K562 (cell line): ENCODE results near the gene ZNF689. TPM values are rescaled to one million over a fixed set of nuclear protein-coding genes. Genes with fewer than 3 reads are reported as not detected.
A peak's percentile ranks its signal among the peaks of the same experiment; 100 is the strongest.

Experiments used
- ARID3B ChIP-seq: fragments of 250-450 bp; sonication (Bioruptor Pico); IDR thresholded peaks from 2 replicates; pipeline ENCODE4 v1.4.0; 2020; ENCODE audit warnings: borderline replicate concordance
- ATF1 ChIP-seq, 2 experiments: fragments of 450-650 bp in 1 of 2; IDR thresholded peaks; 2 replicates each; pipeline ENCODE4 v1.6.1; 2016; ENCODE audit warnings: missing compliant biosample characterization in 1 of 2, missing genetic modification characterization in 1 of 2
- BRCA1 ChIP-seq, 2 experiments: fragments of 450-650 bp in 1 of 2; sonication (generic) in 1 of 2; formaldehyde crosslinking in 1 of 2; IDR thresholded peaks; 2 replicates each; pipeline versions ENCODE4 v1.5.0 to v1.6.1; 2017 to 2020; ENCODE audit warnings: mild to moderate bottlenecking in 1 of 2, missing genetic modification reagents in 1 of 2
- GMEB1 ChIP-seq: fragments of 250-450 bp; sonication (Bioruptor Pico); IDR thresholded peaks from 2 replicates; pipeline ENCODE4 v1.4.0; 2020; ENCODE audit warnings: mild to moderate bottlenecking
- HDAC3 ChIP-seq: fragments of 450-650 bp; IDR thresholded peaks from 2 replicates; pipeline ENCODE4 v1.6.1; 2018; ENCODE audit warnings: borderline replicate concordance, mild to moderate bottlenecking, moderate library complexity; ENCODE audit not compliant: partially characterized antibody
- HIVEP1 ChIP-seq: fragments of 250-450 bp; sonication (Bioruptor Pico); IDR thresholded peaks from 2 replicates; pipeline ENCODE4 v1.4.0; 2020; ENCODE audit warnings: mild to moderate bottlenecking
- KAT8 ChIP-seq: fragments of 450-650 bp; IDR thresholded peaks from 2 replicates; pipeline ENCODE4 v1.6.1; 2016; ENCODE audit warnings: low read depth, mild to moderate bottlenecking
- MYC ChIP-seq, 2 experiments: fragments of 250-450 bp in 1 of 2; sonication (Bioruptor Pico) in 1 of 2; IDR thresholded peaks; 2 replicates each; pipeline versions ENCODE4 v1.5.1 to v1.6.1; 2012 to 2021; ENCODE audit warnings: low read depth in 2 of 2, borderline replicate concordance in 1 of 2, improper control_type of control experiment in 1 of 2, low read length in 1 of 2, mild to moderate bottlenecking in 1 of 2, moderate library complexity in 1 of 2
- MYNN ChIP-seq, 2 experiments: sonication (generic); formaldehyde crosslinking in 1 of 2; IDR thresholded peaks; 2 replicates each; pipeline versions ENCODE4 v1.5.0 to v1.6.1; 2016 to 2020; ENCODE audit warnings: antibody characterized with exemption in 1 of 2, missing genetic modification reagents in 1 of 2
- NR2C2 ChIP-seq, 2 experiments: fragments of 200-800 bp in 1 of 2; sonication (Bioruptor generic) in 1 of 2; sonication (generic) in 1 of 2; formaldehyde crosslinking in 1 of 2; IDR thresholded peaks; 2 replicates each; pipeline versions ENCODE4 v1.6.1 to v1.8.0; 2016 to 2022; ENCODE audit warnings: mild to moderate bottlenecking in 1 of 2, missing compliant biosample characterization in 1 of 2, missing genetic modification characterization in 1 of 2, missing genetic modification reagents in 1 of 2
- SAFB2 ChIP-seq: fragments of 200-400 bp; formaldehyde crosslinking; IDR thresholded peaks from 2 replicates; pipeline ENCODE4 v1.6.1; 2018; ENCODE audit warnings: borderline replicate concordance, low read length, low read depth, moderate library complexity; ENCODE audit not compliant: severe bottlenecking
- SMARCB1 ChIP-seq: IDR thresholded peaks from 2 replicates; pipeline ENCODE4 v1.6.1; 2011; ENCODE audit warnings: improper control_type of control experiment, low read depth; ENCODE audit not compliant: insufficient read length
- TAF15 ChIP-seq: fragments of 200-400 bp; formaldehyde crosslinking; IDR thresholded peaks from 2 replicates; pipeline ENCODE4 v1.6.1; 2017; ENCODE audit warnings: mild to moderate bottlenecking, low read depth, low read length, moderate library complexity
- polyA plus RNA-seq, 8 experiments: library from polyadenylated mRNA; depleted of rRNA in 4 of 8; stranded (reverse) in 5 of 8; unstranded in 3 of 8; fragments of >200 nt; fragmentation: Nextera tagmentation in 2 of 8; fragmentation: Illumina TruSeq in 1 of 8; extraction: Ambion mirVana in 2 of 8; extraction: Trizol in 1 of 8; gene quantifications; 2 replicates each; pipeline versions ENCODE4 v1.2.1 to v1.2.3, GENCODE V29; 2011 to 2014; ENCODE audit warnings: inconsistent platforms in 1 of 8, missing spikeins in 1 of 8
- total RNA-seq, 7 experiments: library from RNA; depleted of rRNA in 6 of 7; stranded (reverse); fragments of >200 nt in 6 of 7; fragmentation: Illumina TruSeq in 2 of 7; extraction: Trizol in 2 of 7; gene quantifications; 2 replicates each; pipeline versions ENCODE4 v1.2.1 to v1.2.3, GENCODE V29; 2011 to 2021; ENCODE audit warnings: low replicate concordance in 1 of 7
- TF ChIP-seq, protein P1 (sequence below): fragments of 250-450 bp; sonication (Bioruptor Pico); IDR thresholded peaks from 2 replicates; pipeline ENCODE4 v1.4.0; 2020

Gene ZNF689
- total and polyA plus RNA-seq, 9 of the 15 experiments (the other 6 are each of a cell fraction or from before 2014, with no cell fraction given) = 5.4 to 15.4 (median 10.8) TPM

DNA sequence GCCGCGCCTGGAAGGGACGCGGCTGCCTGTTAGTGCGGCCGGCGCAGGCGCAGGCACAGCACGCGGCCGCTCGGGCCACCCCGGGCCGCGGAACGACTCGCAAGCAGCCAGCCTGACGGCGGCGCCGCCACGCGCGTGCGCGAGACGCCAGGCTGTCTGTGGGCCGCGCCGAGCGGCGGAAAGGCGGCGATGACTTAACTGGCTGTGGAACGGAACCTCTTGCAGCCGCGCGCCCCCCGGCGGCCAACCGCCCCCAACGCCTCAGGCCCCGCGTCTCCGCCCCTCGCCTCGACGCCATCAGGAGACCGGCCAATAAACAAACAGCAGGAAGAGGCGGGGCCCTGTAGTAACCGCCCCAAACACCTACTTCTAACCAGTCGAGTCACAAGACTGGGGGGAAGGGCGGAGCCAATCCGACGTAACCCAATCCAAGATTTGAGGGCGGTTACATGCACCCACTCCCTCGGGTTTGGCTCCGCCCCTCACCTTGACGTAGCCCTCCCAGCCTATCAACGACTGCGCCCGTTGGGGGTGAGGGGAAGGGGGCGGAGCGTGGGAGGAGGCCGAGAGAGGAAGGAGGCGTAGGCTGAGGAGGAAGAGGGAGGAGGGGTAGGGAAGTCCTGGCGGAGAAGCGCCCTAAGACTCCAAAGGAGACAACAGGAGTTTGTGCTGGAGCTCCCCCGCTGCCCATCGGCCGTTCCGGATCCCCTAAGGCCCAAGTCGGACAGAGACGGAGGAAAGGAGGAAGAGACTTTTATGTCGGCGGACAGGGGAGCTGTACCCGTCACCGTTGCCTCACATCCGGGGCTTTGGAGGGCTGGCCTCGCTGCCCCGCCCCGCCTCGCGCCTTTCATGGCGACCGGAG, 47.9 kb upstream of the ZNF689 start, which contains the start of gene FBRS (continued):
- TF ChIP-seq MYNN (IDR thresholded peaks at IDR 0.05) = peak; percentile 66; the same call in 1 of the 2 replicates
- TF ChIP-seq MYNN (CRISPR knock-in tag; IDR thresholded peaks at IDR 0.05) = no peak
- no peak for TF ChIP-seq KAT8
- TF ChIP-seq ARID3B (CRISPR knock-in tag) = no peak
- no peak for TF ChIP-seq SAFB2
- no peak for TF ChIP-seq BRCA1 (IDR thresholded peaks at IDR 0.05)
- TF ChIP-seq BRCA1 (CRISPR knock-in tag; IDR thresholded peaks at IDR 0.05) = no peak
- TF ChIP-seq HDAC3 = no peak
- TF ChIP-seq NR2C2 (CRISPR knock-in tag; IDR thresholded peaks at IDR 0.05) = no peak
- peak; percentile 69; the same call in 1 of the 2 replicates for TF ChIP-seq NR2C2 (tag; IDR thresholded peaks at IDR 0.05)
- TF ChIP-seq HIVEP1 (CRISPR knock-in tag) = 0 out of 2 replicates have a peak, but pooled peaks have one; percentile 20
- TF ChIP-seq GMEB1 = peak; percentile 57; the same call in 1 of the 2 replicates
- TF ChIP-seq, protein P1, sequence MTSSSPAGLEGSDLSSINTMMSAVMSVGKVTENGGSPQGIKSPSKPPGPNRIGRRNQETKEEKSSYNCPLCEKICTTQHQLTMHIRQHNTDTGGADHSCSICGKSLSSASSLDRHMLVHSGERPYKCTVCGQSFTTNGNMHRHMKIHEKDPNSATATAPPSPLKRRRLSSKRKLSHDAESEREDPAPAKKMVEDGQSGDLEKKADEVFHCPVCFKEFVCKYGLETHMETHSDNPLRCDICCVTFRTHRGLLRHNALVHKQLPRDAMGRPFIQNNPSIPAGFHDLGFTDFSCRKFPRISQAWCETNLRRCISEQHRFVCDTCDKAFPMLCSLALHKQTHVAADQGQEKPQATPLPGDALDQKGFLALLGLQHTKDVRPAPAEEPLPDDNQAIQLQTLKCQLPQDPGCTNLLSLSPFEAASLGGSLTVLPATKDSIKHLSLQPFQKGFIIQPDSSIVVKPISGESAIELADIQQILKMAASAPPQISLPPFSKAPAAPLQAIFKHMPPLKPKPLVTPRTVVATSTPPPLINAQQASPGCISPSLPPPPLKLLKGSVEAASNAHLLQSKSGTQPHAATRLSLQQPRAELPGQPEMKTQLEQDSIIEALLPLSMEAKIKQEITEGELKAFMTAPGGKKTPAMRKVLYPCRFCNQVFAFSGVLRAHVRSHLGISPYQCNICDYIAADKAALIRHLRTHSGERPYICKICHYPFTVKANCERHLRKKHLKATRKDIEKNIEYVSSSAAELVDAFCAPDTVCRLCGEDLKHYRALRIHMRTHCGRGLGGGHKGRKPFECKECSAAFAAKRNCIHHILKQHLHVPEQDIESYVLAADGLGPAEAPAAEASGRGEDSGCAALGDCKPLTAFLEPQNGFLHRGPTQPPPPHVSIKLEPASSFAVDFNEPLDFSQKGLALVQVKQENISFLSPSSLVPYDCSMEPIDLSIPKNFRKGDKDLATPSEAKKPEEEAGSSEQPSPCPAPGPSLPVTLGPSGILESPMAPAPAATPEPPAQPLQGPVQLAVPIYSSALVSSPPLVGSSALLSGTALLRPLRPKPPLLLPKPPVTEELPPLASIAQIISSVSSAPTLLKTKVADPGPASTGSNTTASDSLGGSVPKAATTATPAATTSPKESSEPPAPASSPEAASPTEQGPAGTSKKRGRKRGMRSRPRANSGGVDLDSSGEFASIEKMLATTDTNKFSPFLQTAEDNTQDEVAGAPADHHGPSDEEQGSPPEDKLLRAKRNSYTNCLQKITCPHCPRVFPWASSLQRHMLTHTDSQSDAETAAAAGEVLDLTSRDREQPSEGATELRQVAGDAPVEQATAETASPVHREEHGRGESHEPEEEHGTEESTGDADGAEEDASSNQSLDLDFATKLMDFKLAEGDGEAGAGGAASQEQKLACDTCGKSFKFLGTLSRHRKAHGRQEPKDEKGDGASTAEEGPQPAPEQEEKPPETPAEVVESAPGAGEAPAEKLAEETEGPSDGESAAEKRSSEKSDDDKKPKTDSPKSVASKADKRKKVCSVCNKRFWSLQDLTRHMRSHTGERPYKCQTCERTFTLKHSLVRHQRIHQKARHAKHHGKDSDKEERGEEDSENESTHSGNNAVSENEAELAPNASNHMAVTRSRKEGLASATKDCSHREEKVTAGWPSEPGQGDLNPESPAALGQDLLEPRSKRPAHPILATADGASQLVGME (CRISPR knock-in tag) = no peak
- peak; percentile 92 for TF ChIP-seq MYC (IDR thresholded peaks at IDR 0.05; ENCODE audit: low read depth, low read length)
- no peak; the same call in 1 of the 2 replicates for TF ChIP-seq MYC (CRISPR knock-in tag; IDR thresholded peaks at IDR 0.05; ENCODE audit: borderline replicate concordance, low read depth)
- no peak for TF ChIP-seq TAF15
- no peak for TF ChIP-seq SMARCB1
- TF ChIP-seq ATF1 (CRISPR knock-in tag; IDR thresholded peaks at IDR 0.05) = no peak; the same call in 1 of the 2 replicates
- TF ChIP-seq ATF1 (tag; IDR thresholded peaks at IDR 0.05) = peak; percentile 96
